Parathyroid adenoma (tissue), 2 donors: ENCODE results near the gene ARHGAP26.

Experiments
- H2AFZ ChIP-seq: fragments of 300-600 bp; sonication (generic); one replicate; pipeline ENCODE4 v1.7.0; 2017; ENCODE audit warnings: antibody characterized with exemption, mild to moderate bottlenecking
- H3K27ac ChIP-seq: fragments of 300-600 bp; sonication (generic); one replicate; pipeline ENCODE4 v1.7.0; 2017
- H3K27me3 ChIP-seq: fragments of 300-600 bp; sonication (generic); one replicate; pipeline ENCODE4 v1.7.0; 2017; ENCODE audit warnings: low read length; ENCODE audit not compliant: control insufficient read depth, insufficient read depth
- H3K36me3 ChIP-seq: fragments of 300-600 bp; sonication (generic); one replicate; pipeline ENCODE4 v1.7.0; 2017; ENCODE audit warnings: low read length; ENCODE audit not compliant: control insufficient read depth, insufficient read depth
- H3K4me1 ChIP-seq: fragments of 300-600 bp; sonication (generic); one replicate; pipeline ENCODE4 v1.7.0; 2017; ENCODE audit warnings: control low read depth
- H3K4me2 ChIP-seq: fragments of 300-600 bp; sonication (generic); one replicate; pipeline ENCODE4 v1.7.0; 2017; ENCODE audit warnings: low read length
- H3K4me3 ChIP-seq: fragments of 300-600 bp; sonication (generic); one replicate; pipeline ENCODE4 v1.7.0; 2017; ENCODE audit warnings: low read depth, low read length
- H3K79me2 ChIP-seq: fragments of 300-600 bp; sonication (generic); one replicate; pipeline ENCODE4 v1.7.0; 2017; ENCODE audit warnings: control low read depth
- H3K9ac ChIP-seq: fragments of 300-600 bp; sonication (generic); one replicate; pipeline ENCODE4 v1.7.0; 2017; ENCODE audit warnings: mild to moderate bottlenecking
- H3K9me3 ChIP-seq: fragments of 300-600 bp; sonication (generic); one replicate; pipeline ENCODE4 v1.7.0; 2017; ENCODE audit warnings: low read length; ENCODE audit not compliant: control insufficient read depth
- TF ChIP-seq, protein P1 (sequence below): fragments of 300-600 bp; sonication (generic); IDR thresholded peaks from one replicate; pipeline ENCODE4 v1.7.0; 2017; ENCODE audit warnings: antibody characterized with exemption, mild to moderate bottlenecking
- donor health status: primary hyperparathyroidism.

ARHGAP26 gene

DNA sequence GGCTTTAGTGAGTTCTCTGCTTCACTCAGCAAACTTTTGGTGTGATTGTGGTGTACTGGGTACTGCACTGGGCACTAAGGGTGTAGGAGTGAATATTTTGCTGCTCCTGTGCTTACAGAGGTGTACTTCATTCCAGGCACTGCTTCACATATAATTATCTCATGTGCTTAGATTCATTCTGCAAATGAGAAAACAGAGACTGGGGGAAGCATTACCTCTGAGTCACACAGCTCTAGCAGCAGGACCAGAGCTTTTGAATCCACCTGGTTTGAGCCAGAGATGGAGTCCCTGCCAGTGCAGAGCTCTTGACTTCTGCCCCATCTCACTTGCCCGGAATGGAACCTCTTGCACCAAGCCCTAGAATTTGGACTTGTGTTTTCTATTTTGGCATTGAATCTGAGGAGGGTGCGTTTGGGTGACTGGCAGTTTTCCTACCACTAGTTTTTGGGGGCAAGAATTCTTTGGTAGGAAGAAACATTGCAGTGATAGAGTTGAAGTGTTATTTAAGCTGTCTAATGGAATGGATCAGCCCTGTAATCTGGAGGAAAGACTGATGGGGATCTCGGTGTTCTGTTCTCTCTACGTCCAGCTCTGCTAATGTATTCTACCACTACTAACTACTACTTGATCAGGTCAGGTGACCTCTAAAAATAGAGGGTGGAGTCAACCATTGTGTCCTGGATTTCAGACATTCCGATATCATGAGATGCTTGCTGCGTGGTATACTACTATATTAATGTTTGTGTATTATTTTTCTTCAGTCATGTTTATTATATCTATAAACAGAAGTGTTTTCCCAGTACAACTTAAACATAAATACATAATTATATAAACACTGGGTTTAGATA, 2.5 kb downstream of the ARHGAP26 start:
- no peak overlapping the region for H3K4me2 ChIP-seq
- no peaks in the 10 kb centered on the region for H3K36me3 ChIP-seq
- H3K9me3 ChIP-seq, result no peaks in the 10 kb centered on the region
- no peak overlapping the region for H3K27ac ChIP-seq
- H3K4me1 ChIP-seq, result peaks cover 5% of the 10 kb centered on the region
- TF ChIP-seq, protein P1, sequence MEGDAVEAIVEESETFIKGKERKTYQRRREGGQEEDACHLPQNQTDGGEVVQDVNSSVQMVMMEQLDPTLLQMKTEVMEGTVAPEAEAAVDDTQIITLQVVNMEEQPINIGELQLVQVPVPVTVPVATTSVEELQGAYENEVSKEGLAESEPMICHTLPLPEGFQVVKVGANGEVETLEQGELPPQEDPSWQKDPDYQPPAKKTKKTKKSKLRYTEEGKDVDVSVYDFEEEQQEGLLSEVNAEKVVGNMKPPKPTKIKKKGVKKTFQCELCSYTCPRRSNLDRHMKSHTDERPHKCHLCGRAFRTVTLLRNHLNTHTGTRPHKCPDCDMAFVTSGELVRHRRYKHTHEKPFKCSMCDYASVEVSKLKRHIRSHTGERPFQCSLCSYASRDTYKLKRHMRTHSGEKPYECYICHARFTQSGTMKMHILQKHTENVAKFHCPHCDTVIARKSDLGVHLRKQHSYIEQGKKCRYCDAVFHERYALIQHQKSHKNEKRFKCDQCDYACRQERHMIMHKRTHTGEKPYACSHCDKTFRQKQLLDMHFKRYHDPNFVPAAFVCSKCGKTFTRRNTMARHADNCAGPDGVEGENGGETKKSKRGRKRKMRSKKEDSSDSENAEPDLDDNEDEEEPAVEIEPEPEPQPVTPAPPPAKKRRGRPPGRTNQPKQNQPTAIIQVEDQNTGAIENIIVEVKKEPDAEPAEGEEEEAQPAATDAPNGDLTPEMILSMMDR, result no peak
- H3K4me3 ChIP-seq, result no peak overlapping the region
- H3K9ac ChIP-seq, result no peak overlapping the region
- no peaks in the 10 kb centered on the region for H3K79me2 ChIP-seq
- H2AFZ ChIP-seq, result no peak overlapping the region
- H3K27me3 ChIP-seq, result no peaks in the 10 kb centered on the region

DNA sequence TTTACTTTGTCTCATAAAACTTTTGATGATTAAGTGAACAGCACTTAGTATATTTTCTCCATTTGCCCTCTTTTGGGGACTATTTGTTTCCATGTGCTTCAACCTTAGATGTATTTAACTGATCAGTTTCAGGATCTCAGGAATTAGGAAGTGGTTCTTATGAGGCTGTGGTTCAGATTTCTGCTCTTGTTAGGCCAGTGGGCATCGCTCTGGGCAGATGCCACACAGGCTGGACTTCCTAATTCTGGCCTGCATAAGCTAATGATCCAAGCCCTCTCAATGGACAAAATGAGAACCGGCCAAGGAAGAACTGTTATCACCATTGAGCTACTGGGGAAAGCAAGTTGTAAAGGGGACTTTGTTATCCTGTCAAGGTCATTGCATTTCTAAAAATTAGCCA, 6.9 kb downstream of the ARHGAP26 start:
- Histone ChIP-seq H2AFZ (no peak overlapping the region), H3K9me3 (no peaks in the 10 kb centered on the region), H3K4me2 (no peak overlapping the region), H3K36me3 (no peaks in the 10 kb centered on the region), H3K4me1 (no peaks in the 10 kb centered on the region), H3K27me3 (no peaks in the 10 kb centered on the region), H3K27ac (no peak overlapping the region), H3K9ac (no peak overlapping the region), H3K79me2 (no peaks in the 10 kb centered on the region), H3K4me3 (no peak overlapping the region)
- TF ChIP-seq, protein P1, result no peak

DNA sequence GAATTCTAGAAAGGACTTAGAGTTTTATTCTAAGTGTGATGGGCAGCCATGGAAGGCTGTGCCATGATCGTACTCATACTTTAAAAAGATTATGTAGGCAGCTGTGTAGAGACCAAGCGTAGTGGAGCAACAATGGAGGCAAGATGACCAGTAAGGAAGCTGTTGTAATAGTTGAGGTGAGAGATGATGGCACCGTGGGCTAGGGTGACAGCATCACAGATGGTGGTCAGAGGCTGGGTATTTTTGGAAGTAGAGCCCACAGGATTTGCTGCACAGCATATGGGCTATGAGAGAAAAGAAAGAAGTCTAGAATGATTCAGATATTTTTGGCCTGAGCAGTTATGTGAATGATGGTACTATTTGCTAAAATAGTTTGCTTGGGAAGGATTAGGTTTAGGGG, 7.7 kb downstream of the ARHGAP26 start:
- TF ChIP-seq, protein P1, result no peak
- H3K9ac ChIP-seq, result no peak overlapping the region
- H3K79me2 ChIP-seq, result no peaks in the 10 kb centered on the region
- H3K4me3 ChIP-seq, result no peak overlapping the region
- H3K36me3 ChIP-seq, result no peaks in the 10 kb centered on the region
- H3K27ac ChIP-seq, result no peak overlapping the region
- H3K27me3 ChIP-seq, result no peaks in the 10 kb centered on the region
- no peak overlapping the region for H2AFZ ChIP-seq
- H3K9me3 ChIP-seq, result no peaks in the 10 kb centered on the region
- H3K4me2 ChIP-seq, result no peak overlapping the region
- no peaks in the 10 kb centered on the region for H3K4me1 ChIP-seq

DNA sequence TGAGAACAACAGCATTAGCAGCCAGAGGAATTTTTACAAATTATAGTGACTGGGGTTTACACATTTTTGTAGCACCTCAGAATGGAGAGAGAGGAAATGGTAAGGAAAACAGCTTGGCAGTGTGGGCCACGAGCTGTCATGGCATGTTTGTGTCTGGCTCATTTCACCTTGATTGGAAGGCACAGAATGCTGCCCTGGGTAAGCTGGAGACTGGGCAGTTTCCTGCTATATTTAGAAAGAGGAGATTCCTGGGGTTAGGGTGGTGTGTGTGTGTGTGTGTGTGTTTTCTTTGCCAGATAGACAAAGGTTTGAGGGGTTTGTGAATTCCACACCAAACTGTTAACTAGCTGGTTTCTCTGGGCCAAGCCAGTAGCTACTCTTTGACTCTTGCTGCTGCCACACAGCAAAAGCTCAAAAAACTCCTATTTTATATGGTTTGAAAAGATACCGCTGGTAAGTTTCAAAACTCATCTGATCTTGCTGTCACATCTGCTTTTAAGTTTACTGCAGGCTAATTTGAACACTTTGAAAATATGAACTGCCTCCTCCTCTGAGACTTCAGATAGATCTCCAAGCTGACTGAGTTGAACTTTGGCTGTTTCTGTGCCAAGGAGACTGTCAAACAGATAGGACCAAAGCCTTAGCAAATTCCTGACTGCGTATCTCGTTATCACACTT, 9.1 kb downstream of the ARHGAP26 start:
- Histone ChIP-seq H3K4me1 (no peaks in the 10 kb centered on the region), H3K9ac (no peak overlapping the region), H3K27ac (no peak overlapping the region), H2AFZ (no peak overlapping the region), H3K9me3 (no peaks in the 10 kb centered on the region), H3K4me2 (no peak overlapping the region), H3K79me2 (no peaks in the 10 kb centered on the region), H3K4me3 (no peak overlapping the region), H3K36me3 (no peaks in the 10 kb centered on the region), H3K27me3 (no peaks in the 10 kb centered on the region)
- TF ChIP-seq, protein P1, result no peak
